Spleen (tissue), 7 donors: ENCODE measurements around the gene CAPN9.

Source experiments
- POLR2AphosphoS5 ChIP-seq, 3 donors: sonication (generic); formaldehyde crosslinking; IDR thresholded peaks; one replicate each; pipeline ENCODE4 v1.5.1; 2017; ENCODE audit warnings: antibody characterized with exemption in 3 of 3
- TF ChIP-seq, protein P1 (sequence below), 11 experiments: fragments of 200-600 bp in 7 of 11; fragments of 450-650 bp in 4 of 11; sonication (generic) in 4 of 11; IDR thresholded peaks in 8 of 11; conservative IDR thresholded peaks in 3 of 11; 1 replicate in 7 of 11; 2 replicates in 4 of 11; pipeline versions ENCODE4 v1.4.0 to v1.8.0; 2016 to 2021; ENCODE audit warnings: antibody characterized with exemption in 11 of 11, inconsistent platforms in 4 of 11, mild to moderate bottlenecking in 1 of 11
- donor health status: DM: no; HTN: no; CAD: no; lungs with moderate emphysema.
- donor health status: DM: no; HTN: no; CAD: no.
- donor health status: DM: no; HTN: no; CAD: no.

GRCh38 chr1:230698130-230698529, 49.1 kb upstream of the CAPN9 start:
- TF ChIP-seq, protein P1, sequence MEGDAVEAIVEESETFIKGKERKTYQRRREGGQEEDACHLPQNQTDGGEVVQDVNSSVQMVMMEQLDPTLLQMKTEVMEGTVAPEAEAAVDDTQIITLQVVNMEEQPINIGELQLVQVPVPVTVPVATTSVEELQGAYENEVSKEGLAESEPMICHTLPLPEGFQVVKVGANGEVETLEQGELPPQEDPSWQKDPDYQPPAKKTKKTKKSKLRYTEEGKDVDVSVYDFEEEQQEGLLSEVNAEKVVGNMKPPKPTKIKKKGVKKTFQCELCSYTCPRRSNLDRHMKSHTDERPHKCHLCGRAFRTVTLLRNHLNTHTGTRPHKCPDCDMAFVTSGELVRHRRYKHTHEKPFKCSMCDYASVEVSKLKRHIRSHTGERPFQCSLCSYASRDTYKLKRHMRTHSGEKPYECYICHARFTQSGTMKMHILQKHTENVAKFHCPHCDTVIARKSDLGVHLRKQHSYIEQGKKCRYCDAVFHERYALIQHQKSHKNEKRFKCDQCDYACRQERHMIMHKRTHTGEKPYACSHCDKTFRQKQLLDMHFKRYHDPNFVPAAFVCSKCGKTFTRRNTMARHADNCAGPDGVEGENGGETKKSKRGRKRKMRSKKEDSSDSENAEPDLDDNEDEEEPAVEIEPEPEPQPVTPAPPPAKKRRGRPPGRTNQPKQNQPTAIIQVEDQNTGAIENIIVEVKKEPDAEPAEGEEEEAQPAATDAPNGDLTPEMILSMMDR (IDR thresholded peaks at IDR 0.05 in 8 of 11, conservative IDR thresholded peaks at IDR 0.05 in 3 of 11) = no peak
- TF ChIP-seq POLR2AphosphoS5 (IDR thresholded peaks at IDR 0.05) = no peak
